ENCODE measurements around the gene SLC10A7.

- TF ChIP-seq CTCF (IDR thresholded peaks at IDR 0.05; ENCODE audit: low read depth, low read length) (no peak), MAX (IDR thresholded peaks at IDR 0.05; ENCODE audit: low read depth, low read length) (no peak), POLR2A (IDR thresholded peaks at IDR 0.05; ENCODE audit: extremely low read depth, insufficient read length) (no peak)
Observed at GRCh38 chr4:146437778-146438177, 84.0 kb downstream of the SLC10A7 start.
